ENCODE measurements around the gene PIH1D1. TPM values are rescaled to one million over a fixed set of nuclear protein-coding genes. Genes with fewer than 3 reads are reported as not detected.

Gene PIH1D1
- total RNA-seq, 1 experiment from 2014 or later = 166 TPM

DNA sequence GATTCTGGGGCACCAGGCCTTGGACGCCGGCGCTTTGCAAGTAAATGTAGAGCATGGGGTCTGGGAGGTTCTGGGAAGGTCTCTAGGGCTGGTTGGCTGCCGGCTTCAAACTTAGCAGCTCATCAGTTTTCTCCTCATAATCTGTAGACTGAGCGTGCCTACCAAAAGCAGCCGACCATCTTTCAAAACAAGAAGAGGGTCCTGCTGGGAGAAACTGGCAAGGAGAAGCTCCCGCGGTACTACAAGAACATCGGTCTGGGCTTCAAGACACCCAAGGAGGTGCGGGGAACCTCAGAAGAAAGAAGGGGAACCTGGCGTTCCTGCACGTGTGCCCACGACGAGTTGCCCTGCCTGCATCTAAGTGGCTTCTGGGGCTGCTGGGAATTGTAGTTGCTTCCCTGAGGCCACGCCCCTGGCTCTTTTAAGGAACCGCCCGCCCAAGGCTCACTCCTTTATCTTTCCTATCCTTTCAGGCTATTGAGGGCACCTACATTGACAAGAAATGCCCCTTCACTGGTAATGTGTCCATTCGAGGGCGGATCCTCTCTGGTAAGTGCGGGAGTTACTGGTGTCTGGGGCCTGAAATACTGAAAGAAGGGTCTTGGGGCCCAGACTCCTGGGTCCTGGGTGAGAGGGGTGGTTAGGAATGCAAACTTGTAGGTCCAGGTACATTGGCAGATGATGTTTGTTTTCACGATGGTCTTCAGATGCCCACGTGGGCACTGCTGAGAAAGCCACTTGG, 45.6 kb upstream of the PIH1D1 start:
- no peak overlapping the region for H2BK5ac ChIP-seq (ENCODE audit: insufficient read length, low read length)
- peak overlapping the region; percentile 99 for H3K27ac Mint-ChIP-seq
- peaks cover 4% of the 10 kb centered on the region; the same call in 1 of the 2 replicates for H3K79me2 ChIP-seq (ENCODE audit: insufficient read depth, low read length)
- H3K27me3 Mint-ChIP-seq (ENCODE audit: low read depth) = no peaks in the 10 kb centered on the region
- no peaks in the 10 kb centered on the region for H4K20me1 ChIP-seq (ENCODE audit: control insufficient read depth, insufficient read depth, insufficient read length)
- H4K8ac ChIP-seq (replicated peaks; ENCODE audit: insufficient read length, low read depth, low read length) = no peak overlapping the region
- peaks cover 0 to 3% of the 10 kb centered on the region in 2 experiments; a peak in 1 of 5 replicates for H3K9me3 Mint-ChIP-seq
- H3K9me3 ChIP-seq (ENCODE audit: control insufficient read depth, low read depth, low read length) = no peaks in the 10 kb centered on the region
- H3K23me2 ChIP-seq (ENCODE audit: insufficient read length, low read depth, low read length, poor library complexity, severe bottlenecking) = peaks cover 6% of the 10 kb centered on the region
- H4K5ac ChIP-seq (ENCODE audit: insufficient read length, low read depth, low read length) = no peak overlapping the region
- no peak overlapping the region for H2AK5ac ChIP-seq (ENCODE audit: insufficient read length, low read length)
- TF ChIP-seq, protein P1, sequence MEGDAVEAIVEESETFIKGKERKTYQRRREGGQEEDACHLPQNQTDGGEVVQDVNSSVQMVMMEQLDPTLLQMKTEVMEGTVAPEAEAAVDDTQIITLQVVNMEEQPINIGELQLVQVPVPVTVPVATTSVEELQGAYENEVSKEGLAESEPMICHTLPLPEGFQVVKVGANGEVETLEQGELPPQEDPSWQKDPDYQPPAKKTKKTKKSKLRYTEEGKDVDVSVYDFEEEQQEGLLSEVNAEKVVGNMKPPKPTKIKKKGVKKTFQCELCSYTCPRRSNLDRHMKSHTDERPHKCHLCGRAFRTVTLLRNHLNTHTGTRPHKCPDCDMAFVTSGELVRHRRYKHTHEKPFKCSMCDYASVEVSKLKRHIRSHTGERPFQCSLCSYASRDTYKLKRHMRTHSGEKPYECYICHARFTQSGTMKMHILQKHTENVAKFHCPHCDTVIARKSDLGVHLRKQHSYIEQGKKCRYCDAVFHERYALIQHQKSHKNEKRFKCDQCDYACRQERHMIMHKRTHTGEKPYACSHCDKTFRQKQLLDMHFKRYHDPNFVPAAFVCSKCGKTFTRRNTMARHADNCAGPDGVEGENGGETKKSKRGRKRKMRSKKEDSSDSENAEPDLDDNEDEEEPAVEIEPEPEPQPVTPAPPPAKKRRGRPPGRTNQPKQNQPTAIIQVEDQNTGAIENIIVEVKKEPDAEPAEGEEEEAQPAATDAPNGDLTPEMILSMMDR (conservative IDR thresholded peaks at IDR 0.05) = no peak
- no peaks in the 10 kb centered on the region for H3K27me3 ChIP-seq (ENCODE audit: insufficient read depth, low read length)
- H3K4me1 ChIP-seq (ENCODE audit: insufficient read depth, low read length) = no peaks in the 10 kb centered on the region; the same call in none of the 2 replicates
- no peak overlapping the region for H2BK12ac ChIP-seq (ENCODE audit: insufficient read length, low read depth, low read length)
- DNase-seq = peak; percentile 54
- H2BK20ac ChIP-seq (ENCODE audit: low read depth, low read length, poor library complexity, severe bottlenecking) = no peak overlapping the region
- H3K9ac ChIP-seq (ENCODE audit: extremely low read depth, insufficient read length, low read length) = peak overlapping the region; percentile 98
- H3K4me3 Mint-ChIP-seq = peak overlapping the region; percentile 94
- WGBS (ENCODE audit: extremely low coverage, insufficient read length, low lambda C conversion rate) = no CpG with 5 or more reads among the region's 22 CpGs
- peaks cover 40 to 51% (median 42%) of the 10 kb centered on the region in 3 experiments for H3K36me3 Mint-ChIP-seq (ENCODE audit: insufficient read depth in 1 of 3, low read depth in 3 of 3)
- H3K4me2 ChIP-seq (ENCODE audit: insufficient read depth, insufficient read length, low read length) = peak overlapping the region; percentile 88
- no peak overlapping the region for H2BK15ac ChIP-seq (ENCODE audit: low read depth, low read length)
- no peak overlapping the region for H3T11ph ChIP-seq (ENCODE audit: low read length)
- no peak overlapping the region for H3K23ac ChIP-seq (ENCODE audit: insufficient read length, low read depth, low read length)
- H3K14ac ChIP-seq (ENCODE audit: insufficient read depth, low read length) = peak overlapping the region; percentile 74; the same call in 1 of the 2 replicates
- H4K91ac ChIP-seq (ENCODE audit: insufficient read length, low read depth, low read length) = no peak overlapping the region
- H2BK120ac ChIP-seq (ENCODE audit: low read depth, low read length, poor library complexity, severe bottlenecking) = no peak overlapping the region
- no peak overlapping the region for H2AFZ ChIP-seq (ENCODE audit: low read length)
- H3K56ac ChIP-seq (ENCODE audit: insufficient read length, low read depth, low read length) = no peak overlapping the region
- no peak overlapping the region for H3K18ac ChIP-seq (ENCODE audit: insufficient read length, low read depth, low read length)
- H3K79me1 ChIP-seq (ENCODE audit: insufficient read depth, low read depth, low read length, poor library complexity, severe bottlenecking) = peaks cover 10% of the 10 kb centered on the region
- peaks cover 22 to 39% of the 10 kb centered on the region in 2 experiments for H3K4me1 Mint-ChIP-seq
- peak overlapping the region; percentile 38 for H3K27ac ChIP-seq (ENCODE audit: insufficient read length, low read depth, low read length)
- H3K4ac ChIP-seq (ENCODE audit: low read depth, low read length) = no peak overlapping the region

All from H9 (cell line).